Heart left ventricle (tissue), 13 donors: Measurements from ENCODE around the gene BMPER.

ENCODE experiments used
- CTCF ChIP-seq, 12 donors: fragments of 200-600 bp; sonication (generic) in 4 of 12; IDR thresholded peaks; one replicate each; pipeline versions ENCODE4 v1.5.0 to v1.8.0; 2018 to 2022; ENCODE audit warnings: antibody characterized with exemption in 12 of 12, mild to moderate bottlenecking in 5 of 12
- POLR2A ChIP-seq, 2 donors: fragments of 450-650 bp; IDR thresholded peaks; one replicate each; pipeline ENCODE4 v1.6.1; 2017; ENCODE audit warnings: antibody characterized with exemption in 2 of 2, mild to moderate bottlenecking in 2 of 2, moderate library complexity in 2 of 2
- donor health status: ischemic (EF 13 %, LVEDD 7.1; RV severe dilation, severe dysfunction).
- donor health status: DM: no; HTN: yes; CAD: no.
- donor health status: DM: no; HTN: no; CAD: no.
- donor health status: ischemic (EF 25% LVEDD 6.9; RV normal size, moderate dysfunction).
- donor health status: ischemic (EF 25% LVEDD 5.7; RV mildly dilated, moderate dysfunction).
- donor health status: ischemic (EF 35%, LVEDD 5.7; RV mildly dilated, moderate dysfunction).
- donor health status: nonischemic (EF 11% LVEDD 7.7; RV severe dilation, severe dysfunction).
- donor health status: DM: yes; HTN: yes; CAD: no.
- donor health status: PGD.
- donor health status: ischemic (EF 29% LVEDD 5.4; RV normal size, mild dysfunction).
- donor health status: nonischemic (EF 23%, LVEDD 6.1; RV moderate dilation, normal function).

GRCh38 chr7:33971106-33971505, 65.8 kb downstream of the BMPER start:
- TF ChIP-seq CTCF (IDR thresholded peaks at IDR 0.05) (no peak), POLR2A (IDR thresholded peaks at IDR 0.05) (no peak)
